ENCODE results near the gene TOMM34. TPM values are rescaled to one million over a fixed set of nuclear protein-coding genes. Genes with fewer than 3 reads are reported as not detected.

The TOMM34 gene
- polyA plus RNA-seq, 3 donors, result 42.8 to 45.9 (median 43.9) TPM

- no peak for DNase-seq (ENCODE audit: low read depth in 3 of 3, low spot score in 2 of 3)
Measured at GRCh38 chr20:44897133-44897532, 63.1 kb downstream of the TOMM34 start.

- DNase-seq (ENCODE audit: low read depth in 3 of 3, low spot score in 2 of 3), result no peak
Measured at GRCh38 chr20:44896583-44896982, 63.6 kb downstream of the TOMM34 start.

- DNase-seq (ENCODE audit: low read depth in 3 of 3, low spot score in 2 of 3), result no peak
Measured at GRCh38 chr20:44894959-44895358, 65.2 kb downstream of the TOMM34 start.

Other genes with a start within 250 kb of the TOMM34 start
- gene CCN5, start 245.0 kb downstream of the TOMM34 start, polyA plus RNA-seq (ENCODE audit: insufficient read length in 3 of 3), result under 1 TPM in 2 of 3 donors, not detected in 1; 0.11 to 0.15 TPM
- gene KCNK15, start 214.5 kb downstream of the TOMM34 start, polyA plus RNA-seq (ENCODE audit: insufficient read length in 3 of 3), result under 1 TPM in 2 of 3 donors, not detected in 1; 0.06 to 0.11 TPM
- under 1 TPM; 0.53 to 0.69 (median 0.61) TPM for gene RIMS4, start 149.9 kb downstream of the TOMM34 start, polyA plus RNA-seq (ENCODE audit: insufficient read length in 3 of 3)
- gene YWHAB, start 74.7 kb downstream of the TOMM34 start, polyA plus RNA-seq (ENCODE audit: insufficient read length in 3 of 3), result 100 to 1,000 TPM; 236 to 251 (median 240) TPM
- 10 to 100 TPM; 20.4 to 36.0 (median 35.8) TPM for gene PABPC1L, start 50.3 kb downstream of the TOMM34 start, polyA plus RNA-seq (ENCODE audit: insufficient read length in 3 of 3)
- gene STK4, start 6.1 kb upstream of the TOMM34 start, polyA plus RNA-seq (ENCODE audit: insufficient read length in 3 of 3), result 10 to 100 TPM; 15.6 to 17.5 (median 17.0) TPM
- under 1 TPM; 0.33 to 0.64 (median 0.53) TPM for gene KCNS1, start 140.7 kb upstream of the TOMM34 start, polyA plus RNA-seq (ENCODE audit: insufficient read length in 3 of 3)
- not detected for gene WFDC5, start 154.8 kb upstream of the TOMM34 start, polyA plus RNA-seq (ENCODE audit: insufficient read length in 3 of 3)
- gene WFDC12, start 164.1 kb upstream of the TOMM34 start, polyA plus RNA-seq (ENCODE audit: insufficient read length in 3 of 3), result not detected
- gene PI3, start 214.5 kb upstream of the TOMM34 start, polyA plus RNA-seq (ENCODE audit: insufficient read length in 3 of 3), result not detected
- not detected for gene SEMG1, start 246.6 kb upstream of the TOMM34 start, polyA plus RNA-seq (ENCODE audit: insufficient read length in 3 of 3)